GM19372 (cell line): ENCODE data around the gene COPRS.
"Not testable (repeated sequence)": the region's sequence is repeated elsewhere in the genome, so short reads cannot be mapped to it uniquely, and the experiment has no call there.

Experiments used
- ATAC-seq: cut with Tn5 transposase; IDR thresholded peaks from one replicate; pipeline ENCODE4 v1.9.1; 2021; ENCODE audit warnings: mild to moderate bottlenecking, low read depth, moderate library complexity; ENCODE audit not compliant: unreplicated experiment

Gene COPRS

DNA sequence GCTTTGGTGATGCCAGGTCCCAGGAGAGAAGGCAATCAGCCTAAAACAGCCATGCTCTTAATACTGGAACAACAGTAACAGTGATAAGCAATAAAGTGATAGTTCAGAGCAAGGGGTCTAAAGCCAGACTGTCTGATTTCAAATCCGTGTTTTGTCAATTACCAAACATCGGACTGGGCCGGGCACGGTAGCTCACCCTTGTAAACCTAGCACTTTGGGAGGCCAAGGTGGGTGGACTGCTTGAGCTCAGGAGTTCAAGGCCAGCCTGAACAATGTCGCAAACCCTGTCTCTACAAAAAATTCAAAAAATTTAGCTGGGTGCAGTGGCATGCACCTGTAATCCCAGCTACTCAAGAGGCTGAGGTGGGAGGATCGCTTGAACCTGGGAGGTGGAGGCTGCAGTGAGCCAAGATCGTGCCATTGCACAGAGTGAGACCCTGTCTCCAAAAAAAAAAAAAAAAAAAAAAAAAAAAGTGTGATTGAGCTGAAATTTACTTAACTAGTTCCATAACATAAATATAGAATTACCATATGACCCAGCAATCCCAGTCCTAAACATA, 5.1 kb downstream of the COPRS start:
- no peak for ATAC-seq

DNA sequence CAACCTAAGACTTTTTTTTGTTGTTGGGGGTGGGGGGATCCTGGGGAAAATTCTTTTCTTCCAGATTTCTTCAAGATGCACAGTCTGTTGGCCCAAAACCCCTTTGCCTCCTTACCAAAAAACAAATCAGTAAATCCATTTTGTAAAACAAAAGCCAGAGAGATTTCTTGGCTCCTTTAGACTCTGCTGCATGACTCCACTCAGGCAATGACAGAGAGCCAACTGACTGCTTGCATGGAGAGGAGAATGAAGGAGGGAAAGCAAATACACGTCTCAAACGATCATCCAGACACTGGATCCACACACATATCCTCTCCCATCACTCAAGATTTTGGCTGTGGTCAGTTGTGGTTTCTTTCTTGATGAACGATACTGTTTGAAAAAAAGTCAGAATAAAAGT, 13.8 kb downstream of the COPRS start:
- no peak for ATAC-seq

DNA sequence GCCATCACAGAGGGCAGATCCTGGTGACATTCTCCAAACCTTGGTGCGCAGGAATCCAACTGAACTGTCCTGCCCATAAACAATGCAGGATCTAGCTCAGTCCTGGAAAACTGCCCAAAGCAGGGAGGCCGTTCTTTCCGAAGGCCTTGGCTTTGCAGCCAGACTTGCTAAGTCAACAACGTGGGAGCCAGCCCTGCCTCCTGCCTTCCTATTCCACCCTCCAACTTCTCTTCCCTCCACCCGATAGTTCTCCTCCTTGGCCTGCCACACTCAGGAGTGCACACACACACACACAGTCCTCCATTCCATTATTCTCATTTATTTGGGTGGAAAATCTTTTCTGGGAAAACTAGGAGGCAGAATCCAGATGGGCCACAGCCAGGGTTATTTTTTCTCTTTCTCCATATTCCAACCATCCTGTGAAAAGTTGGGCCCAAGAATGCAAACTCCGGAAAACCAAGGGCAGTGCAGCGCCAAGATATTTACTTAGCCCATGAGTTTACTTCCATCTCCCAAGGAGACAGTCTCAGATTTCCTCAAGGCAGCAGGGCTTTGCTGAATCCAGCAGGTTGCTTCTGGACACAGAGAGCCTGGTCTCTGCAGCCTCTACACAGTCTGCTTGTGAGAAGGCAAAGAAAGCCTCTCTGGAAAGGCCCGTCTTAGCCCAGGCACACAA, 15.8 kb downstream of the COPRS start:
- ATAC-seq, result no peak

DNA sequence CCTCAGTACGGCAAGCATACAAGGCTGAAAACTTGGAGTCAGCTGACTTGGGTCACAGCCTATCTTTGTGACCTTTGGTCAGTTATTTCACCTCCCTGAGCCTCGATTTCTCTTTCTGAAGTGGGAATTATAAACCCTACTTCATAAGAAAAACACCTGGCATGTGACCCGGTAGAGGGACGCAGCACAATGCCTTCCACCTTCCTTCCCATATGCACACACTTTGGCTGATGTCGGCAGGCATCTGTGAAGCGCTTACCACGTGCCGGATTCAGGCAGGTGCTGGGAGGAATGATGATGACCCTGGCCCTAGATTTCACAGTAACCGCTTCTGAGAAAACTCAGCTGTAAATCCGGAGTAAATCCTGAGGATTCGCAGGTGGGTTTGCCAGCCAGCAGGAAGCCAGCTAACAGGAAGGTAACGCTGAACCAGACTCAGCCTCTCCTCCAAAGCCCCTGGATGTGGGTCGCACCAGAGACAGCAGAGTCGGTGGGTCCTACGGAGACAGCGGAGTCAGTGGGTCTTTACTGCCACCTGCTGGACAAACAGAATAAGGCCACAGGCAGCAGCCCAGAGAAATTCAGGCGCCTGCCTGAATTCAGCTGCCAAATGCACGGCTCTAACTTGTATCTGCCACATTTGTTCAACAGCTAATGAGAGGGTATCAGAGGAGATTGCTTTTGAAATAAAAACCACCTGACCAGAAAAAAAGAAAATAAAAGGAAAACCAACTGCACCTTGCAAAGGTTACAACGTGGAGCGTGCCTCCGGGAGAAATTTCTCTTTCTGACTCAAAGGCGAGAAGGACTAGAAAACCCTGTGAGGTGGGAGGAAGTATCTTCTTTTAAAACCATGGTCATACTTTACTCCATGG, 16.6 kb downstream of the COPRS start:
- ATAC-seq, result no peak

DNA sequence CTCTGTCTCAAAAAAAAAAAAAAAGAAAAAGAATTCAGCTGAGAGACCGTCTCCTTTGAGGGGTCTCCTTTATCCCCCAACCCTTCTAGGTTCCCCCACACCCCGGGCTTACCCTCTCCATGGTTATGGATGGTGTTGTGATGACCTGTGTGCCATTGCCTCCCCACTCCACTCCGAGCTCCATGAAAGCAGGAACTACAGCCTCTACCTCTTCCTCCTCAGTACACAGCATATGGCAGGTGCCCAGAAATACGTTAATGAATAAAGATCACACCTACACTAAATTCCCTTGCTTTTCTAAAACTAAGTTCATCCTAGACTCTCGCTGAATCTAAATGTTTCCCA, 17.2 kb downstream of the COPRS start:
- no peak for ATAC-seq

DNA sequence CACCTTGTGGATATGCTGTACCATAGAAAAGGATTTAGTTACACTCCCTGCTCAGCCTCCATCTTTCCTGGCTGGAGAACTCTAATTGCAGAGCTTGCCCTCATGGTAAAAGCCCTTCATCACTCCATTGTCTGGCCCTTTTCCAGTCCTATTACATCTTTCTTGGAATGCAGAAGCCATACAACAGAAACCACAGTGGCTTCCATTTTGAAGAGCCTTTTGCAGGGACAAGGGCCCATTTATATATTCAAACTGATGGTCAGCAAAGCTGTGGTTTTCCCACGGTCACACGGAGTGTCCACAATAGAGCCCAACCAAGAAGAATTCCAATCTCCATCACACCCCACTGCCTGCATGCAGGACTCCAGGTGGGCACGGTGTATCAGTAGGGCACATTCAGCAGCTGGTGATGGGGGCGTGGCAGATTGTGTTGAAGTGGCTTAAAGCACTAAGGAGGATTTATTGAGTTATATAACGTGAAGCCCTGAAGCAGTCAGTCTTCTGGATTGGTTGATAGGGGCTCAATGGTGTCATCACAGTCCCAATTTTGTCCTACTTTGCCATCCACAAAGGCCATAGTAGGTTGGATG, 20.3 kb downstream of the COPRS start:
- no peak for ATAC-seq

DNA sequence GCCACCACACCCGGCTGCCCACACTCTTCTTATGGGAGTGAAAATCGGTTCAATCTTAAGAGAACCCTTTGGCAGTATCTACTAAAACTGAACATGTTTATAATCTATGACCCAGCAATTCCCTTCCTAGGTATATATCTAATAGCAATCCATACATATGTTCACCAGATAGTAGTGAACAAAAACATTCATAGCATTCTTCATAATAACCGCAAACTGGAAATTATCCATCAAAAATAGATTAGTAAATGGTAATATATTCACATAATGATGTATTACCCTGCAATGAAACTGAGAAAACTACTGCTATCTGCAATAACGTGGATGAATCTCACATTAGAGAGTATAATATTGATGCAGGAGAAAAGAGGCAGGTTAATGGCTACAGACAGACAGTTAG, 23.1 kb downstream of the COPRS start:
- no peak for ATAC-seq

DNA sequence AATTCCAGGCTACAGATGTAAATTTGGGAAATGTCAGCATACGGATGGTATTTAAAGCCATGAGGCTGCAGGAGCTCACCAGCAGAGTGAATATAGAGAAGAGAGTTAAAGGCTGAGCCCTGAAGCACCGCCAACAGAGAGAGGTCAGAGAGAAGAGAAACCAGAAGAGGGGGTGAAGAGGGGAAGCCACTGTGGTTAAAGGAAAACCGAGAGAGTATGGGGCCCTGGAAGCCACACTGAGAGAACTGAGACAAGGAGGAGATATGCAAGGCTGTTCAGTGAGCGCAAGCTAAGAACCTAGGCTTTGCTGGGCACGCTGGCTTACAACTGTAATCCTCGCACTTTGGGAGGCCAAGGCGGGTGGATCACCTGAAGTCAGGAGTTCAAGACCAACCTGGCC, 24.6 kb downstream of the COPRS start:
- ATAC-seq, result no peak

DNA sequence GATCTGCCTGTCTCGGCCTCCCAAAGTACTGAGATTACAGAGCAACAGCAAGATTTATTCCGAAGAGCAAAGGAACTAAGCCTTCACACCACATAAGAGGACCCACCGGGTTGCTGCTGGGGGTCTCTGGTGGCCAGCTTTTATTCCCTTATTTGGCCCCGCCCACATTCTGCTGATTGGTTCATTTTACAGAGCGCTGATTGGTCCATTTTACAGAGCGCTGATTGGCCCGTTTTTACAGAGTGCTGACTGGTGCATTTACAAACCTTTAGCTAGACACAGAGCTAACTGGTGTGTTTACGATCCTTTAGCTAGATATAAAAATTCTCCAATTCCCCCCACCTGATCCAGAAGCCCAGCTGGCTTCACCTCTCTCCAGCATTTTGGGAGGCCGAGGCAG, 26.3 kb downstream of the COPRS start:
- ATAC-seq, result no peak

DNA sequence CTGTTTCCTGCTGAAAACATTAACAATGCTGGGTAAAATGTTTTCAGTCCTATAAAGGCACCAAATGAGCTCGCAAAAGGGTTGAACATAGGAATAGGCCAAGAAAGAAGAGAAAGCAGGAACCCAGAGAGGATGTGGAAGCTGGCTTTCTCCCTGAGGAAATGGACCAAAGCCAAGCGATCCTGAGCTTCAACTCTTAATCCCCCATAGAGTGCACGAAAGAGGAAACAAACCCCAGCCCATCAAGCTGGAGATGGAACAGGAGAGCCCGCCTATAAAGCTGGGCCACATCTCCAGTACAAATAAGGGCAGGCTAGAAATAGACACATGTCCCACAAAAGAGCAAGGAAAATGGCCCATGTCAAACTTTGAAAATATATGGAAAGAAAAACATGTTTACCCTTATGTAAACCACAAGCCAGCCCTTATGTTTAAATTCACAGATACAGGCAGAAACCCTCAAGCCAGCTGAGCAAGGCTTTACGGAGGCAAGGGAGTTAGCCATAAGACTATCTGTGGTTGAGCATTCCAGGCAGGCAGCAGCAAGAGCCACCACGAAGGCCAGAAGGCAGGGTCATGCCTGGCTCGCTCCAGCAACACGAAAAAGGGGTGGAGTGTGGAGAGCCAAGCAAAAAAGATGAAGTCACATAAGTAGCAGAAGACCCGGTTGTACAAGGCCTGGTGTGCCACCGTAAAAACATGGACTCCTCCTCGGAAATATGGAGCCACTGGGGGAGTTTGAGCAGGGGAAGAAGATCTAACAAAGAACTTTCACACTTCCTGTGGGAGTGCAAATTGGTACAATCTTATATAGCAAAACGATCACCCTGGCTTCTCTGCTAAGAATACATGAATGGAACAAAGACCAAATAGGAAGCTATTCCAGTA, 27.8 kb downstream of the COPRS start:
- no peak for ATAC-seq

DNA sequence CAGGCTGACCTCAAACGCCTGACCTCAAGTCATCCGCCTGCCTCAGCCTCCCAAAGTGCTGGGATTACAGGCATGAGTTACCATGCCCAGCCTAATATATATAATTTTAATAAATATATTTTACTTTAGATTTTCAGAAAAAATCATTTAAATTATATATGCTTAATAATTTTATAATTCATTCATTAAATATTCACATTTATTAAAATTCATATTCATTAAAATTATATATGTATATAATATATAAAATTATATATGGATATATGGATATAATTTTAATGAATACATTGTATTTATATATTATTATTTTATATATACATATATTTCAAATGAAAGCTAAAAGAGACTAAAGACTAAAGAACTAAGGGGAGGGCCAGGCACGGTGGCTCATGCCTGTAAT, 29.4 kb downstream of the COPRS start:
- ATAC-seq, result no peak

DNA sequence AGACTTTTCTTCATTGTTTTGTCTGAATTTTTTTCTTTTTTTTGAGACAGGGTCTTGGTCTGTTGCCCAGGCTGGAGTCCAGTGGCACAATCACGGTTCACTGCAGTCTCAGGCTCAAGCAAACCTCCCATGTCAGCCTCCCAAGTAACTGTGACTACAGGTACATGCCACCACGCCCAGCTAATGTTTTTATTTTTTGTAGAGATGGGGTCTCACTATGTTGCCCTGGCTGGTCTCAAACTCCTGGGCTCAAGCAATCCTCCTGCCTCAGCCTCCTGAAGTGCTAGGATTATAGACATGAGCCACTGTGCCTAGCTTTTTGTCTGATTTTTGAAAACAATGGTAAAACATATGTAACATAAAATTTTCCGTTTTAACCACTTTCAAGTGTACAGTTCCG, 30.1 kb downstream of the COPRS start:
- ATAC-seq, result not testable (repeated sequence)

DNA sequence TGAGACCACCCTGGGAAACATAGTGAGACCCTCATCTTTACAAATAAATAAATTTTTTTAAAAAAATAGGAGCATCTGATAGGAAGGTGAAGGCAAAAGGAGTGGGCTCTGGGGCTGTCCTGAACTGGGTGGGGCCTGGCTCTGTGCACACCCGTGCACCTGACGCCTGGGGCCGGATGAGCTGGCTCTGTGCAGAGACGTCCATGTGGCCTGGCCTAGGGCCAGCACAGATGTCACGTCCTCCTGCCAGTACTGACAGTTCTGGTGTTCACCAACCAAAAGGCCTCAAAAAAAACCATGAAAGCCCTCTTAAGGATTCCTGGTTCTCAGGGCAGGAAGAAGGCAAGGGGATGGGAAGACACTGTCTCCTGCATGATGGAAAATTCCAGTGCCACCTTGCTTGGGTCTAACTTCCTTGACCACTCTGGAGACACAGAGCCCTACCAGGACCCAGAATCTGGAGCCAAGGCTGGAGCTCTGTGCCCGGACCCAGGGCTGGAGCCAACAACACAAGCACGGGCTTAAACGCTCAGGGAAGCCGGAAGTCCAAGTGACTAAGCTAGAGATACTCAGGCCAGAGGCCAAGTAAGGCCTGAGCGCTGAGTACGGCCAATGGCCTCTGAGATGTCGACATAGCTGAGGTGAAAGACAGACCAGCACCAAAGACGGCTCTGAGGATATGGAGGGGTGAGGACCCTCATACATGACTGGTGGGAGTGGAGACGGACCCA, 32.9 kb downstream of the COPRS start:
- no peak for ATAC-seq

DNA sequence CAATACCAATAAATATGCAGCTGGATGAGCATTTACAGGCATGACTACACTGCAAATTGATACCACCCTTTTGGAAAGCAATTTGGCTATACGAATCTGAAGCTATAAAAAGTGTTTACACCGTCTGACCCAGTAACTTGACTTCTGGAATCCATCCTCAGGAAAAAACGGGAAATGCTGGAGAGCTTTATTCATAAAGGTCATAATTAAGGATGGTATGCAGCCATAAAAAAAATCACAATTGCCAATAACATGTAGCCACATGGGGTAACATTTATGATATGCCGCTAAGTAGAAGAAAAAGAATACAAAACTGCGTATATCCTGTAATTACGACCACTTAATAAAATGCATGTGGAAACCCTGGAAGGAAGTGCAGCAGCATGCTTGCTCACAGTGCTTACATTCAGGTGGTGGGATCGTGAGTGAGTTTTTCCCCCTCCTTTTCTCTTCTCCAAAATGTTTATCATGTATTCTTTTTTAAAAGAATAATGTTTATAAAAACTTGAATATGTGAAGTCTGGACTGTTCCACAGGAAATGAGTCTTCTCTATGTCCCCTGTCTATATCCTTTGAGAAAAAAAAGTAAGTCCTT, 34.2 kb downstream of the COPRS start:
- no peak for ATAC-seq

DNA sequence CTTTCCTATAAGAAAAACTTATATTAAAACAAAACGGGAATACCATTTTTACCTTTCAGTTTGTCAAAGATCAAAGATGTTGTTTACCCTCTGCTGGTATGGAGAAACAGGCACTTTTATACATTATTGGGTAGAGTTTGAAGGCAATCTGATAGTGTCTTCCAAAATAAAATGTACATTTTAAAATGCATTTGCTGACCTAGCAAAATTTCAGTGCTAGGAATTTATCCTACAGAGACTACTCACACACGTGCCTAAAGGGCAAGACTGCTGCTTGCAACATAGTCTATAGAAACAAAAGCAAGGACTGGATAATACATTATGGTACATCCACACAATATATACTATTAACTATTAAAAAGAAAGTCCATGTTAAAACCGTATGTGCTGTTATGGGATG, 36.0 kb downstream of the COPRS start:
- no peak for ATAC-seq

DNA sequence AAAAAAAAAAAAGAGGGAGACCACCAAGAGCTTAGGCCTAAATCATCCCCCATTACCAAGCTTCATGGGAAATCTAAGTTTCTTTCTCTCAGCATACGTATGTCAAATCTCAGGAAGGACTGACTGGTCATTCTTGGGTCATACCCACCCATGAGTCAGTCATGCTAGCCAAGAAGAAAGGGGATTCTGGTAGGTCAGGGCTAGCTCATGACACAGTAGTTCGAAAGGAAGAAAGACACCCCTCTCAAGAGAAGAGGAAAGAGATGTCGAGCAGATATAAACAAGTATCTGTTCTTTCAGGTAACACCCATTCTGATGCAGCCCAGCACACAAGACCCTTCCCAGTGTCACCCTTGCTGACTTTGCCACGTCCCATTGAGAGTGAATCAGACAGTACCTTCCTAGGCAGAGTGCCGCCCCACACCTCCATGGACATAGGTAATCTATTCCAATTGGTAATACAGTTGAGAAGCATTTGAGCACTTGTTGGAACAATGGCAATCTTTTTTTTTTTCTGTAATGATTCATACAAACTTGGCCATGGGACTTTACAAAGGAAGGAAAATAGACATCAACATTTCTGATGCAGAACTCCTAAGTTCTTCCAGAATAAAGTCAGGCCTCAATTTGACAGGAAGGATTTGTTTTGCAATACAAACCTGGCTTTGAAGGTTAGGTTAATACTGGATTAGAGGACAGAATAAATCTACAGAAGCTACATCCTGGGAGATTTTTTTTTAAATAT, 38.2 kb downstream of the COPRS start:
- no peak for ATAC-seq

DNA sequence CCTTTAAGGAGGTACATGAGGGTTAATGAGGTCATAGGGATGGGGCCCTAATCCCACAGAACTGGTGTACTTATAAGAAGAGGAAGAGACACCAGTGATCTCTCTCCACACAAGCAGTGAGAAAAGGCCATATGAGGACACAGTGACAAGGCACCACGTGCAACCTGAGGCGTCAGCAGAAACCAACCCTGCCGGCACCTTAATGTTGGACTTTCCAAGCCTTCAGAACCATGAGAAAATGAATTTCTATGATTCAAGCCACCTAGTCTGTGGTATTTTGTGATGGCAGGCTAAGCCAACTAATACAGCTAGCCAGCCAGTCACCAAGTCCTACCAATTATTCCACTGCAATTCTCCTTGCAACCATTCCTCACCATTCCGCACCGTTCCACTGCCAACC, 39.5 kb downstream of the COPRS start:
- ATAC-seq, result no peak

DNA sequence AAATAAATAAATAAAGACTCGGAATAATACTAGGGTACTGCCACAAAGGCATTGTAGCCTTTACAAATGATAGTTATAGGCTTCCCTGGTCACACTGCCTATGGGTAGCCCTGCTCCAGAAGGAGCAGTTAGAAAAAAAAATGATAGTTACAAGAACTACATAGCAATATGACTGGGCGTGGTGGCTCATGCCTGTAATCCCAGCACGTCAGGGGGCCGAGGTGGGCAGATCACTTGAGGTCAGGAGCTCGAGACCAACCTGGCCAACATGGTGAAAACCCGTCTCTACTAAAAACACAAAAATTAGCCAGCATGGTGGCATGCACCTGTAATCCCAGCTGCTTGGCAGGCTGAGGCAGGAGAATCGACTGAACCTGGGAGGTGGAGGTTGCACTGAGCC, 40.2 kb downstream of the COPRS start:
- not testable (repeated sequence) for ATAC-seq

DNA sequence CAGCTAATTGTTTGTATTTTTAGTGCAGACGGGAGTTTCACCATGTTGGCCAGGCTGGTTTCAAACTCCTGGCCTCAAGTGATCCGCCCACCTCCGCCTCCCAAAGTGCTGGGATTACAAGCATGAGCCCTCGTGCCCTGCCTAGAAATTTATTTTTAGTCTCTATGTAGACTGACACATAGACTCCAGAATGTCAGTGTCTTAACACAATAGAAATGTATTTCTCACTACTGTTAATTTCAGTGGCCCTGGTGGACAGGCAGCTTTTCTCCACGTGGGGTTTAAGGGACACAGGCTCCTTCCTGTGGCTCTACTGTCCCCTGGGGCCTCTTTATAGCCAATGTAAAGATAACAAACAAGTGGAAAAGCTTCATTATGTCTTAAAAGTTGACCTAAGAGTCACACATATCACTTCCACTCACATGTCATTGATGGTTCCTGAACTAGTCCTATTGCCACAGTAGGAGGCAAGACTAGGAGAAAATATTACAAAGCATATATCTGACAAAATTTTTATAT, 43.8 kb downstream of the COPRS start:
- ATAC-seq, result no peak
